ENCODE results near the gene ASB18.
"Not testable (repeated sequence)": the region's sequence is repeated elsewhere in the genome, so short reads cannot be mapped to it uniquely, and the experiment has no call there.

ASB18 gene

GRCh38 chr2:236284208-236284607, 20.0 kb upstream of the ASB18 start:
- no peak for DNase-seq

- no peak for DNase-seq
Measured at GRCh38 chr2:236282406-236282805, 18.2 kb upstream of the ASB18 start.

GRCh38 chr2:236281423-236281822, 17.2 kb upstream of the ASB18 start:
- DNase-seq, result no peak

DNA sequence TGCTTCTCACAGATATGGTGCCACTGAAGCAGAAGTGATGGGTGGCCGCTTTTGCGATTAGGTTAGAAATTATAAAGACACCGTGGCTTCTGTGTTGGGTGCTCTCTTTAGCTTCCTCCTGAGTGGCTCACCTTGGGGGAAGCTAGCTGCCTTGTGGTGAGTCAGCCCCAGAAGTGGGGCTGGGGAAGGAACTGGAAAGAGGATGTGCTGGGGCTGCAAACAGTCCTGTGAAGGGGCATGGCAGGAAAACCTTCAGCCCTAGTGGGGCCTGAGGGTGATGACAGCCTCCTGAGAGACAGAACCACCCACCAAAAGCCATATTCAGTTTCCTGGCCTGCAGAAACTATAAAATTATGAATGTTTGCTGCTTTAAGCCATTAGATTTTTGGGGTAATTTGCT, 8.9 kb upstream of the ASB18 start:
- no peak for DNase-seq

- DNase-seq, result no peak
Measured at GRCh38 chr2:236271851-236272250, 7.6 kb upstream of the ASB18 start.

DNA sequence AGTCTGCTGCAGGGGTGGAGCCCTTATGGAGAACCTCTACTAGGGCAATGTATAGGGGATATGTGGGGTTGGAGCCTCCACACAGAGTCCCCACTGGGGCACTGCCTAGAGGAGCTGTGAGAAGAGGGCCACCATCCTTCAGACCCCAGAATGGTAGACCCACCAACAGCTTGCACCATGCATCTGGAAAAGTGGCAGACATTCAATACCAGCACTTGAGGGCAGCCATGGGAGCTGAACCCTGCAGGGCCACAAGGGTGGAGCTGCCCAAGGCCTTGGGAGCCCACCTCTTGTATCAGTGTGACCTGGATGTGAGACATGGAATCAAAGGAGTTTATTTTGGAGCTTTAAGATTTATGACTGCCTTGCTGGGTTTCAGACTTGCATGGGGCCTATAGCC, 5.7 kb upstream of the ASB18 start:
- not testable (repeated sequence) for DNase-seq

- DNase-seq, result no peak
Measured at GRCh38 chr2:236265675-236266074, 1.5 kb upstream of the ASB18 start.

- DNase-seq, result no peak
Measured at GRCh38 chr2:236262238-236262637, 2.0 kb downstream of the ASB18 start.

DNA sequence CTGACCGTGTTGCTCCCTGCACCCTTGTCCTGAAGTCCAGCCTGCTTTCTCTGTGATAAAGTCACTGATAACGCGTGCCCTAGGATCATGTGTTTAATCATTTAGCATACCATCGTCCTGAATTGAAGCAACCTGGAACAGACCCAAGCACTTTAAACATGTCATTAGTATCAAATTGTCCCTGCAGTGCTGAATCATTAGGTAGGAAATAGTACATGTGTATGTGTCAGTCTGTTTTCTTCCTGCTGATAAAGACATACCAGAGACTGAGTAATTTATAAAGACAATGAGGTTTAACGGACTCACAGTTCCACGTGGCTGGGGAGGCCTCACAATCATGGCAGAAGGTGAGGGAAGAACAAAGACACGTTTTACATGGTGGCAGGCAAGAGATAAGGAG, 2.8 kb downstream of the ASB18 start:
- no peak for DNase-seq

- no peak for DNase-seq
Measured at GRCh38 chr2:236259371-236259770, 4.8 kb downstream of the ASB18 start.

GRCh38 chr2:236257575-236257974, 6.6 kb downstream of the ASB18 start:
- no peak for DNase-seq

DNA sequence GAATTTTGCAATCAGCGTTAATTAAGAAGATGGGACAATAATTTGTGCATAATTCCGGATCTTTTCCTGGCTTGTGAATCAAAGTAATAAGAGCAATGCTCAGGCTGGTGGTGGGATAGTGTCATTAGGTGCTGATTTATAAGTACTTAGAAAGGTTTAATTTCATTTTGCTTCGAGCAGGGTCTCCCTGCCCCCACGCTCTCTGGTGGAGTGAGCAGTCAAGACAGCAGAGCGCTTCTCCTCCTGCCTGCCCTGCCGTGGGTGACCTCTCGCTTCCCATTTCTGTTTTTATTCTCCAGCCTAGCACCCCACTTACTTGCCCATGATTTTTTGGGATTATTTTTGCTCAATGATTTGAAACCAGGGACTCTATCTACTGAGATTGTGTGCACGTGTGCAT, 7.1 kb downstream of the ASB18 start:
- DNase-seq, result no peak

DNA sequence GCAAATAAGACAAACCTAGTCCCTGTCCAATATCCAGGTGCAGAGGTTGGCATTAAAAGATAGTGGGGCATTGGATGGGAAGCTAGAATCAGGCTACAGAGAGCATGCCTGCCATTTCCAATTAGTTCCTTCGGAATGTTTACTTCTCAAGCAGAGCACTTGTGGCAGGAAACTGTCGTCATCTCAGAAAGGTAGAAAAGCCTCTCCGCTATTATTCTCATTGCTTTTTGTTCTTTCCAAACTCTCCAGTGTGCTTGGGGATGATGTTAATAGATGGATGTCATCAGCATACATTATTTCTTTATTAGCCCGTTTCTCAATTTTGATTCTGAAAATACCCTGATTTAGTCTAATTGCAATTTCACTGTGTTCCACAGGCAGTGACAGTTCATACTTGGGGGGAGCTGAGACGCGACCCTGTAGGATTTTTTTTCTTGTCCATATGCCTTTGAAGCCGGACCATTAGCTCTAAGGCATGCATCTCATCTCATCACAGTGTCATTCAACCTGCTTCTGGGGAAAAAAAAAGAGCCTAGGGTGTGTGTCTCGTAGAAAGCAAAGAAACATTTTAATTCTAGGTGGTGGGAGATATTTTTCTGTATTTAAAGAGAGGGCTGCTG, 7.7 kb downstream of the ASB18 start:
- DNase-seq, result no peak

DNA sequence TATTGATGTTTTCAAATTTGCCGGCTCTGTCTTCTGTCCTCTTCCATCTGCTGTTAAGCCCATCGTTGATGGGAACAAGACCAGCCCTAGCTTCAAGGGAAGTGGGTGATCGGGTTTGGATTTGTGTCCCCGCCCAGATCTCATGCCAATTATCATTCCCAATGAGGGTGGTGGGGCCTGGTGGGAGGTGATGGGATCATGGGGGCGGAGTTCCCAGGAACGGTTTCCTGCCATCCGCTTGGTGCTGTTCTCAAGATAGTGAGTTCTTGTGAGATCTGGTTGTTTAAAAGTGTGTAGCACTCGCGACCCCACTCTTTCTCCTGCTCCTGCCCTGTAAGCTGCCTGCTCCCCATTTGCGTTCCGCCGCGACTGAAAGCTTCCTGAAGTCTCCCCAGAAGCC, 9.5 kb downstream of the ASB18 start:
- DNase-seq, result no peak

- no peak for DNase-seq
Measured at GRCh38 chr2:236254001-236254400, 10.2 kb downstream of the ASB18 start.

DNA sequence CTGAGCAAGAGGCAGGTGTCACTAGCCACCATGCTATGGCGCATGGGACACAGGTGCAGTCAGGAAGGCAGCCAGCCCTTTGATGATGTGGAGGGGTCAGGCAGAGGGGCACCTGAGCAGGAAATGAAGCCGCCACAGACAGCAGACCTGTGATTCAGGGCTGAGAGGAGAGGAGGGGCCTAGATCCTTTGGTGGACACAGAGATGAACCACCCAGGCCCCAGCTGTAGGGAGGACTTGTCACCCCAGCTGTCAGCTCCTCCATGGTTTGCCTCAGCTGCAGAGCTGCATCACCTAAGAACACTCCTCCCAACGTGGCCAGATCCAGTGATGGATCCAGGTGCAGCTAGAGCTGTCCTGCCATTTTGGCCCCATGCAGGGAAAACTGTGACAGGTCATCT, 11.6 kb downstream of the ASB18 start:
- no peak for DNase-seq

DNA sequence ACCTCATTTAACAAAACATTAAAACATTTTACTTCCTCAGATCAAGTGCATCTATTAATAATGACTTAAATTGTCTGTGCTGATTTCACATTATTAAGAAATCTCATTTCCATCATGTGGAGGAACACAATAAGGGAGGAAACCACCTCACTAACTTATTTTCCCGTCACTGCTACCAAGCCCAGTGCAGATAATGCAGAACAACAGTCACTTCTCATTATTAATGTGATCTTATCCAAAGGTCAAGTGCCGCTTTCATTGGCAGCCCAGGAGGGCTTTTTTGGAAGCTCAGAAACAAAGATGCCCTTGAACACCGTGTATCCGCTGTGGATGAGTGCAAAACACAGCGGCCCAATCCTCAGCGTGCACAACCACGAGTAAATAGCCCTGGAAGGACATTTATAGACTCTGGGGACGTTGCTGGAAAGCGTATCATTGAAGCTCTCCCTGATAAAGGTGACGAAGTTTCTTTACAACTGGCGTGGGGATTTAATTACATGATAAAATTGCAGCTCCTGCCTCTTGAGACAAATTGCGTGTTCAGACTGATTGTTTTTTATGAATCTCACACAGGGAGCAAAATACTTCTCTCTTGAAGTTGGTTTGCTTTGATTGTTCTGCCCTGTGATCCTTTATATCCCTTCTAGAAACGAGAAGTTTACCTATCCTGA, 13.2 kb downstream of the ASB18 start:
- DNase-seq, result no peak

DNA sequence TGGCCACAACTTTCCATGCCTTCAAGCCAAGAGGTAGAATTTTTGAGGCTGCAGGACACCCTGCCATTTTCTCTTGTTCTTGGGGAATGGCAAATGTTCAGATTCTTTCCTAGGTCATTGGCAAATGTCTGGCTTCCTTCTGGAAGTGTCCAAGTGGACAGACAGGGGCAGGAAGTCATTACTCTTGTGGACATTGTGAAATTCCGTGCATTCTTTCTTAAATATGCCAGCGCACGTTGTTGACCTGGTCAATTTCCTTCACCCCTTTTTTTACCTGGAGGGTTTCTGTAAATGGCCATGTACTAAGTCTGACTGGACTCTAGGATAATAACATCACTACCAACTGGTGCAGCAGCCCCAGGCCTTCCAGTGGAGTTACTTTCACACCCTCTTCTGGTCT, 13.9 kb downstream of the ASB18 start:
- DNase-seq, result no peak

DNA sequence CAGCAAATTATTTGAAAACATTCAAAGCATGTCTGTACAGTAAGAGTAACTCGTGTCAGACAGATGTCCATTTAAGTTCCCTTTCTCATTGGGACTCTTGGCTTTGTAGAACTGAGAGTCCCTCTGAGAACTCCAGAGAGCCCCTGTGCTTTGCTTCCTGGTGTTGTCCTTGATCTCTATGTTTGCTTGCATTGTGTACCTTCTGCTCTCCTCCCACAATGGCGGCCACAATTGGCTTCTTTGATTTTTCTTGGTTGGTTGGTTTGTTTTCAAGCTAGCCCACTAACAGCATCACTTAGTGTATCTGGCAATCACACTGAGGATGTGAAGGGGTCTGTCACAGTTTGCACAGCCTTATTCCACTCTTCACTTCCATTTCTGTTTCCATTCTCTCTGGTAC, 15.1 kb downstream of the ASB18 start:
- DNase-seq, result no peak

- no peak for DNase-seq
Measured at GRCh38 chr2:236246711-236247246, 17.4 kb downstream of the ASB18 start.

GRCh38 chr2:236244256-236244655, 19.9 kb downstream of the ASB18 start:
- no peak for DNase-seq

GRCh38 chr2:236242057-236242495, 22.1 kb downstream of the ASB18 start:
- no peak for DNase-seq

- no peak for DNase-seq
Measured at GRCh38 chr2:236241181-236242056, 22.8 kb downstream of the ASB18 start.
